GM04503 (cell line): ENCODE measurements around the gene GON7.
"Not testable (repeated sequence)": the region's sequence is repeated elsewhere in the genome, so short reads cannot be mapped to it uniquely, and the experiment has no call there.

Source experiments
- DNase-seq: peaks from one replicate; pipeline ENCODE4 v3.0.0-alpha.2; 2012; ENCODE audit warnings: low read depth

The GON7 gene

GRCh38 chr14:93199031-93199430 is 7.8 kb downstream of the GON7 start:
- no peak for DNase-seq

DNA sequence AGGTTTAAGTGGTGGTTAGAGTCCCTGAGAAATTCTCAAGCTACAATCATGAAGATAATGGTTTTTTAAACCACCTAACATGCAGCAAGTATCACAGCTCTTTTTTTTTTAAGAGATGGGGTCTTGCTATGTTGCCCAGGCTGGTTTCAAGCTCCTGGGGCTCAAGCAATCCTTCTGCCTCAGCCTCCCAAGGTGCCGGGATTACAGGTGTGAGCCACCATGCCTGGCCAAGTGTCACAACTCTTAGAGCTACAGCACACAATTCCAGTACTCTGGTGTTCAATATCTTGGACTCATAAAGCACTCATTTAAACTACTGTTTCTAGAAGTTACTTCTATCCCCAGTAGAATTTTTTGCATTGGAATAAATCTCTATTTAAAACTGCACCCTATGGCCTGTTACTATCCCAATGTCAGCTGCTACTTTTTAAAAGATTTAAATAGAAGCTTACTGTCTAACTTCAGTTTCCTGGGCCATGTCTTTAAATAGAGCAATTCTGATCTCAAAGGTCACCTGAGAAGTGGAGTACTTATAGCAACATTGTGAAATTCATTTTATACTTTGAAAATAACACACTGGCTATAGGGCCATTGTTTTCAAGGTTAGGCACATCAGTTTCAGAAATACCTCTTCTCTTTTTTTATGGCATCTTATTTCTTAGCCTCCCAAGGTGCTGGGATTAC is 11.4 kb downstream of the GON7 start:
- DNase-seq: no peak

DNA sequence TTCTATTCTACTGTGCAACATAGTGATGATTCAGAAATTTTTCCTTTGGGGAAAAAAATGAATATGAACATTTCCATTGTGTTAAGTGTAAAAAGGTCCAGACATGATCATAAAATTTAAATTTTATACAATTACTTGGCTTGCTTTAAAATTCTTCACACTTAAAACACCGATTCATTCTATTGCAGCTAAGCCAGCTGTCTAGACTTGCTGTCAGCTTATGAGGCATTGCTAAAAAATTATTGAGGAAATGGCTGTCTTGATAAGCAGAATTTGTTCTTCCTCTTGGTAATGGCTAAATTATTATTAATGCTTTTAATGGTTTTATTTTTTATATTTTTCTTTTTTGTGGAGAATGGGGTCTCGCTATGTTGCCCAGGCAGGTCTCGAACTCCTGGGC is 19.9 kb downstream of the GON7 start:
- DNase-seq: no peak

DNA sequence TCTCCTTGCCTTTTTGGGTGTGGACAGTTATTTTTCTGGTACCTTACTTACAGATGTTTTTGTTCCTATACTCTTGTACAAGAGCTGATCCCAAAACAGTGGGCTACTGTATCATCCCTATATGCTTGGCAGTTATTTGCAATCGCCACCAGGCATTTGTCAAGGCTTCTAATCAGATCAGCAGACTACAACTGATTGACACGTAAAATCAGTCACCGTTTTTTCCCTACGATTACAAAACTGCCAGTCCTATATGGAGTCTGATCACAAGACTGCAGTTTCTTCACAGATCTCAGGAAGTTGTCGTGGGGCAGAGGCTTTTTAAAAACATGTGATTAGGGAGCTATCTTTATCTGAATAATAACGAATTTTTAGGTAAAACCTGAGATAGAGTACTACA is 20.4 kb downstream of the GON7 start:
- DNase-seq: no peak

DNA sequence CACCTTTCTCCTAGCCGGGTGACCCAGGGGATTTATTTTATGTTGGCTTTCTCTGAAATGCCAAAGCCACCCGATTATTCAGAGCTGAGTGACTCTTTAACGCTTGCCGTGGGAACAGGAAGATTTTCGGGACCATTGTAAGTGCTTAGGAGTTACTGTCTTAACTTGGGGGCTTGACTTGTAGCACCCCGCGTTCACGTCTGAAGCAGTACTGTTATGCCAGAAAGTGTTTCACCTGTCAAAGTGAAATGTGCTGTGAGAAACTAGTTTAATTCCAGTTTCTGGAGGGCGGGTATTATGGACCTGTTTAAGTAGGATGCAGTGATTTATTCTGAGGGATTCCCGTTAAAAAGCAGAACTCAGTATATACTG is 21.5 kb downstream of the GON7 start:
- no peak for DNase-seq

GRCh38 chr14:93184391-93185348 is 22.2 kb downstream of the GON7 start, which contains the start of the genes LYSET and MOAP1:
Gene LYSET, plus strand, starts transcription at chr14:93185317. Its CDS starts 89 bp downstream, at chr14:93185406.
Gene MOAP1, minus strand, starts transcription at chr14:93184897. Its CDS starts 655 bp downstream, at chr14:93184242.
- peak; percentile 20 for DNase-seq

DNA sequence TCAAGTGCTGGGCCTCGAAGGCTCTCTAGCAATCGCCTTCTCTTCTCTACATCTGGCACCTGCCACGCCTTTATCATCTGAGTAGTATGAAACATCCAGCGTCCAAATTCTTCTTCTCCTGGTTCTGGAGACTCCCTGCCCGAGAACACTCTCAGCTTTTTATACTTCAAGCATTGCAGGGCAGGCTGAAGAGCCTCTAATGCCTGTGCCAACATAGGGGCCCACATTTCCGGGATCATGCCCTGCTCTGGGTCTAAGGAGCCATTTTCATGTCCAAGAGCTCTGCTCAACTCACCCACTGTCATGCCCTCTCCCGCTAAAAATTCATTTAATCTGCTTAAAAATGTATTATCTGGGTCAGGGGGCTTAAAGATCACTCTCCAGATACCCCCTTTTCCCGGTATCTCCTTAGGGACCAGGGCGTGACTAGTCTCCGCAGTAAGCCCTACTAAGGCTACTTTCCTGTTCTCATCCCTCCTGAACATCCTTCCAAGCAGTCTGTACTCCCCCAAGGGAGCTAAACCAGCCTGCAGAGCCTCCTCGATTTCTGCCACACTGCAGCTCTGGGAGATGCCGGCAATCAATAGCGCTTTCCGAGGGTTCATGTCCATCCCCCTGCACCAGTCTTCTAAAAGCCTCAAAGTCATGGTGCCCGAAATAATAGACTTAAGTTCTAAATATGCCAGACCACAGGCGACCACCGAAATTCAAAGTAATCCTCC is 23.1 kb downstream of the GON7 start:
- no peak for DNase-seq

- DNase-seq: no peak
Observed at GRCh38 chr14:93175492-93175891, 31.4 kb downstream of the GON7 start.

GRCh38 chr14:93174731-93175130 is 32.1 kb downstream of the GON7 start:
- not testable (repeated sequence) for DNase-seq

- no peak for DNase-seq
Observed at GRCh38 chr14:93173943-93174395, 32.9 kb downstream of the GON7 start.

GRCh38 chr14:93171376-93171775 is 35.5 kb downstream of the GON7 start:
- DNase-seq: no peak

GRCh38 chr14:93170141-93170540 is 36.7 kb downstream of the GON7 start:
- not testable (repeated sequence) for DNase-seq

DNA sequence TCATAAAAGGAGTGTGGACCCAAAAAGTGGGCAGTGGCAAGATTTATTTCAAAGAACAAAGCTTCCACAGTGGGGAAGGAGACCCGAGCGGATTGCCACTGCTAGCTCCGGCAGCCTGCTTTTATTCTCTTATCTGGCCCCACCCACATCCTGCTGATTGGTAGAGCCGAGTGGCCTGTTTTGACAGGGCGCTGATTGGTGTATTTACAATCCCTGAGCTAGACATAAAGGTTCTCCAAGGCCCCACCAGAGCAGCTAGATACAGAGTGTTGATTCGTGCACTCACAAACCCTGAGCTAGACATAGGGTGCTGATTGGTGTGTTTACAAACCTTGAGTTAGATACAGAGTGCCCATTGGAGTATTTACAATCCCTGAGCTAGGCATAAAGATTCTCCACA is 37.2 kb downstream of the GON7 start:
- not testable (repeated sequence) for DNase-seq

GRCh38 chr14:93168610-93169009 is 38.3 kb downstream of the GON7 start:
- DNase-seq: not testable (repeated sequence)

DNA sequence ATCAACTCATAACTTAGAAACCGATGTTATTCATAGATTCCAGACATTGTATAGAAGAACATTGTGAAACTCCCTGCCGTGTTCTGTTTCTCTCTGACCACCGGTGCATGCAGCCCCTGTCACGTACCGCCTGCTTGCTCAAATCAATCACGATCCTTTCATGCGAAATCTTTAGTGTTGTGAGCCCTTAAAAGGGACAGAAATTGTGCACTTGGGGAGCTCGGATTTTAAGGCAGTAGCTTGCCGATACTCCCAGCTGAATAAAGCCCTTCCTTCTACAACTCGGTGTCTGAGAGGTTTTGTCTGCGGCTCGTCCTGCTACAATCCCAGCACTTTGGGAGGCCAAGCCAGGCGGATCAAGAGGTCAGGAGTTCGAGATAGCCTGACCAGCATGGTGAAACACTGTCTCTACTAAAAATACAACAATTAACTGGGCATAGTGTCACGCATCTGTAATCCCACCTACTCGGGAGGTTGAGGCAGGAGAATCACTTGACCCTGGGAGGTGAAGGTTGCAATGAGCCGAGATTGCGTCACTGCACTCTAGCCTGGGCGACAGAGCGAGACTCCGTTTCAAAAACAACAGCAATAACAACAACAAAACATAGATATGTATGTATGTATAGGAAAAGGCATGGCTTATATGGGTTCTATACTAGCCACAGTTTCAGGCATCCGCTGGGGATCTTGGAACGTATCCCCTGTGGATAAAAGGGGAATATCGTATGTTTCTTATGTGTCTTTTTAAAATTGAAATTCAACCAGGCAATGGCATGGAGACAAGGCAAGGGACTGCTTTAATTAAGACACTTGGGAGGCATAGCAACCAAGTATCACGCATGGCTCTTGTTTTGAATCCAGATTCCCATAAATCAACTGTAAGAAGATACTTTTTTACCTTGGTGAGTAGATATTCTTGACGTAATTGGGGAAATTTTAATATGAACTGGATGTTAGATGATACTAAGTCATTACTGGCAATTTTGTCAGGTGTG is 41.3 kb downstream of the GON7 start:
- DNase-seq: not testable (repeated sequence)

DNA sequence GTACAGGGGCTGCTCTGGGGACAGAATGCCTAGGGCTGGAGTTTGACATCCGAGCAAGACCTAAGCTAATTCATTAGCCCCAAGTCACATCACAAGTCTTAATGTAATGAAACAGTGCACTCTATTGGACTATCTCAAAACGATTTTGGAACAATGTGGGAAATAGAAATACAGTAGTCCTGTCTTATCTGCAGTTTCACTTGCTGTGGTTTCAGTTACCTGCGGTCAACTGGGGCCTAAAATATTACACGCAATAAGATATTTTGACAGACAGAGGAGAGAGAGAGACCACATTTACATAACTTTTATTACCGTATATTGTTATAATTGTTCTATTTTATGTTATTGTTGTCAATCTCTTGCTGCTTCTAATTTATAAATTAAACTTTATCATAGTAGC is 43.3 kb downstream of the GON7 start:
- no peak for DNase-seq

- no peak for DNase-seq
Observed at GRCh38 chr14:93161411-93161940, 45.4 kb downstream of the GON7 start.

- DNase-seq: no peak
Observed at GRCh38 chr14:93160353-93160801, 46.5 kb downstream of the GON7 start.

- DNase-seq: not testable (repeated sequence)
Observed at GRCh38 chr14:93159625-93160352, 47.1 kb downstream of the GON7 start.

DNA sequence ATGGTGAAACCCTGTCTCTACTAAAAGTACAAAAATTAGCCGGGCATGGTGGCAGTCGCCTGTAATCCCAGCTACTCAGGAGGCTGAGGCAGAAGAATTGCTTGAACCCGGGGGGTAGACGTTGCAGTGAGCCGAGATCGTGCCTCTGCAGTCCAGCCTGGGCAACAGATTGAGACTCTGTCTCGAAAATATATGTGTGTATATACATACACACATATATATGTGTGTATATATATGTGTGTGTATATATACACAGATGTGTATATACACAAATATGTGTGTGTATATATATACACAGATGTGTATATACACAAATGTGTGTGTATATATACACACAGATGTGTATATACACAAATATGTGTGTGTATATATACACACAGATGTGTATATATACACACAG is 48.5 kb downstream of the GON7 start:
- not testable (repeated sequence) for DNase-seq
